Liver (tissue), 9 donors: Measurements from ENCODE around the gene OPRL1. TPM values are rescaled to one million over a fixed set of nuclear protein-coding genes. Genes with fewer than 3 reads are reported as not detected.

Source experiments
- DNase-seq: peaks from one replicate; pipeline ENCODE4 v3.0.0-alpha.2; 2017; ENCODE audit warnings: low spot score
- H3K27ac ChIP-seq, 2 donors: one replicate each; pipeline ENCODE4 v1.7.0; 2013; ENCODE audit warnings: inconsistent platforms in 2 of 2, low read length in 2 of 2, control low read depth in 1 of 2, low read depth in 1 of 2, mild to moderate bottlenecking in 1 of 2
- H3K27me3 ChIP-seq, 4 donors: one replicate each; pipeline versions ENCODE4 v1.6.1 to v1.7.0; 2013; ENCODE audit warnings: low read length in 3 of 4, inconsistent platforms in 1 of 4, mild to moderate bottlenecking in 1 of 4, moderate library complexity in 1 of 4; ENCODE audit not compliant: control insufficient read depth in 4 of 4, insufficient read depth in 4 of 4
- H3K36me3 ChIP-seq, 4 donors: one replicate each; pipeline versions ENCODE4 v1.6.1 to v1.7.0; 2013; ENCODE audit warnings: low read length in 3 of 4, mild to moderate bottlenecking in 3 of 4, low read depth in 1 of 4, moderate library complexity in 1 of 4; ENCODE audit not compliant: control insufficient read depth in 4 of 4, insufficient read depth in 3 of 4
- H3K4me1 ChIP-seq, 4 donors: one replicate each; pipeline versions ENCODE4 v1.6.1 to v1.7.0; 2013; ENCODE audit warnings: low read length in 3 of 4, mild to moderate bottlenecking in 3 of 4, moderate library complexity in 1 of 4; ENCODE audit not compliant: control insufficient read depth in 4 of 4, insufficient read depth in 4 of 4
- H3K4me3 ChIP-seq, 3 donors: one replicate each; pipeline versions ENCODE4 v1.6.1 to v1.7.0; 2013; ENCODE audit warnings: low read length in 3 of 3, control low read depth in 1 of 3, low read depth in 1 of 3, mild to moderate bottlenecking in 1 of 3
- H3K9ac ChIP-seq, 2 donors: one replicate each; pipeline ENCODE4 v1.7.0; 2013; ENCODE audit warnings: low read length in 2 of 2, mild to moderate bottlenecking in 2 of 2, moderate library complexity in 2 of 2, control low read depth in 1 of 2, low read depth in 1 of 2
- H3K9me3 ChIP-seq, 4 donors: one replicate each; pipeline versions ENCODE4 v1.6.1 to v1.7.0; 2013; ENCODE audit warnings: low read length in 3 of 4; ENCODE audit not compliant: control insufficient read depth in 4 of 4
- ATF3 ChIP-seq: IDR thresholded peaks from 2 replicates; pipeline ENCODE4 v1.6.1; 2016; ENCODE audit warnings: antibody characterized with exemption
- CTCF ChIP-seq: fragments of 150-350 bp; IDR thresholded peaks from 2 replicates; pipeline ENCODE4 v1.5.1; 2017; ENCODE audit warnings: improper control_type of control experiment, low read depth, low read length; ENCODE audit not compliant: missing input control
- EGR1 ChIP-seq, 2 donors: IDR thresholded peaks; 2 replicates each; pipeline ENCODE4 v1.6.1; 2016 to 2018; ENCODE audit warnings: antibody characterized with exemption in 2 of 2, low read depth in 2 of 2
- FOXA1 ChIP-seq: IDR thresholded peaks from 2 replicates; pipeline ENCODE4 v1.6.1; 2016; ENCODE audit warnings: antibody characterized with exemption
- FOXA2 ChIP-seq: IDR thresholded peaks from 2 replicates; pipeline ENCODE4 v1.6.1; 2016; ENCODE audit warnings: antibody characterized with exemption
- GABPA ChIP-seq, 2 donors: IDR thresholded peaks in 1 of 2; conservative IDR thresholded peaks in 1 of 2; 2 replicates each; pipeline ENCODE4 v1.6.1; 2016; ENCODE audit warnings: antibody characterized with exemption in 2 of 2, mild to moderate bottlenecking in 1 of 2, moderate library complexity in 1 of 2
- HNF4A ChIP-seq, 2 donors: conservative IDR thresholded peaks; 2 replicates each; pipeline ENCODE4 v1.6.1; 2016; ENCODE audit warnings: antibody characterized with exemption in 2 of 2, mild to moderate bottlenecking in 2 of 2
- HNF4G ChIP-seq: IDR thresholded peaks from 2 replicates; pipeline ENCODE4 v1.6.1; 2016; ENCODE audit warnings: antibody characterized with exemption
- JUND ChIP-seq, 2 donors: IDR thresholded peaks; 2 replicates each; pipeline ENCODE4 v1.6.1; 2016; ENCODE audit warnings: antibody characterized with exemption in 2 of 2
- NR2F2 ChIP-seq: IDR thresholded peaks from 2 replicates; pipeline ENCODE4 v1.6.1; 2016; ENCODE audit warnings: antibody characterized with exemption
- RAD21 ChIP-seq, 2 donors: IDR thresholded peaks; 2 replicates each; pipeline ENCODE4 v1.6.1; 2016; ENCODE audit warnings: antibody characterized with exemption in 2 of 2, mild to moderate bottlenecking in 2 of 2
- REST ChIP-seq: IDR thresholded peaks from 2 replicates; pipeline ENCODE4 v1.6.1; 2016; ENCODE audit warnings: antibody characterized with exemption, mild to moderate bottlenecking
- RXRA ChIP-seq, 2 donors: IDR thresholded peaks; 2 replicates each; pipeline ENCODE4 v1.6.1; 2017 to 2018; ENCODE audit warnings: antibody characterized with exemption in 2 of 2, mild to moderate bottlenecking in 1 of 2
- SP1 ChIP-seq: IDR thresholded peaks from 2 replicates; pipeline ENCODE4 v1.6.1; 2018; ENCODE audit warnings: antibody characterized with exemption, mild to moderate bottlenecking
- TAF1 ChIP-seq: conservative IDR thresholded peaks from 2 replicates; pipeline ENCODE4 v1.6.1; 2016; ENCODE audit warnings: antibody characterized with exemption, mild to moderate bottlenecking
- YY1 ChIP-seq: IDR thresholded peaks from 2 replicates; pipeline ENCODE4 v1.6.1; 2016; ENCODE audit warnings: antibody characterized with exemption, mild to moderate bottlenecking
- ZBTB33 ChIP-seq: IDR thresholded peaks from 2 replicates; pipeline ENCODE4 v1.6.1; 2016; ENCODE audit warnings: antibody characterized with exemption
- WGBS: extraction: QIAGEN DNeasy Blood & Tissue Kit; methylation state at CpG from one replicate; pipeline ENCODE4 v1.1.7; 2013; 5-methylcytosine and 5-hydroxymethylcytosine counted together
- polyA plus RNA-seq, 2 donors: library from polyadenylated mRNA; stranded (reverse) in 1 of 2; unstranded in 1 of 2; fragments of 200-250 nt in 1 of 2; fragments of >200 nt in 1 of 2; fragmentation: Nextera tagmentation in 1 of 2; extraction: Ambion mirVana in 1 of 2; gene quantifications; one replicate each; pipeline versions ENCODE4 v1.2.1 to v1.2.3, GENCODE V29; 2013 to 2015
- total RNA-seq, 2 donors: library from RNA; depleted of rRNA; stranded (reverse); fragments of >200 nt; gene quantifications; one replicate each; pipeline ENCODE4 v1.2.3, GENCODE V29; 2014
- TF ChIP-seq, protein P1 (sequence below): IDR thresholded peaks from 2 replicates; pipeline ENCODE4 v1.6.1; 2016; ENCODE audit warnings: antibody characterized with exemption
- donor health status: healthy.
- donor health status: healthy.
- donor health status: healthy.
- donor health status: healthy.
- donor health status: healthy.

The OPRL1 gene
- total and polyA plus RNA-seq, 4 donors, result 0.04 to 0.79 (median 0.35) TPM

- no peak for TF ChIP-seq ZBTB33
- TF ChIP-seq REST, result no peak
- no peak for TF ChIP-seq RAD21 (IDR thresholded peaks at IDR 0.05)
- no peak for TF ChIP-seq FOXA2
- DNase-seq, result no peak
- Histone ChIP-seq H3K4me3 (no peak overlapping the region), H3K9ac (no peak overlapping the region), H3K27ac (no peak overlapping the region), H3K4me1 (no peaks in the 10 kb centered on the region), H3K9me3 (no peaks in the 10 kb centered on the region), H3K27me3 (no peaks in the 10 kb centered on the region), H3K36me3 (no peaks in the 10 kb centered on the region)
- WGBS, result 77% methylated on average over 6 of the region's 6 CpGs
Measured at GRCh38 chr20:64137598-64138031, 57.7 kb downstream of the OPRL1 start.

- 93% methylated on average over 18 of the region's 18 CpGs for WGBS
- H3K27ac ChIP-seq, result no peak overlapping the region
- no peak for DNase-seq
- no peak for TF ChIP-seq HNF4A (conservative IDR thresholded peaks at IDR 0.05)
- TF ChIP-seq, protein P1, sequence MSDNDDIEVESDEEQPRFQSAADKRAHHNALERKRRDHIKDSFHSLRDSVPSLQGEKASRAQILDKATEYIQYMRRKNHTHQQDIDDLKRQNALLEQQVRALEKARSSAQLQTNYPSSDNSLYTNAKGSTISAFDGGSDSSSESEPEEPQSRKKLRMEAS, result no peak
- TF ChIP-seq HNF4G, result no peak
- TF ChIP-seq RXRA (IDR thresholded peaks at IDR 0.05), result no peak
- no peak for TF ChIP-seq FOXA1
- no peak for TF ChIP-seq CTCF
- no peak for TF ChIP-seq TAF1
- TF ChIP-seq YY1, result no peak
- TF ChIP-seq RAD21 (IDR thresholded peaks at IDR 0.05), result no peak
- no peak for TF ChIP-seq GABPA (IDR thresholded peaks at IDR 0.05 in 1 of 2, conservative IDR thresholded peaks at IDR 0.05 in 1 of 2)
- no peak for TF ChIP-seq JUND (IDR thresholded peaks at IDR 0.05)
- TF ChIP-seq FOXA2, result no peak
- TF ChIP-seq ZBTB33, result no peak
- TF ChIP-seq ATF3, result no peak
- no peak for TF ChIP-seq NR2F2
- TF ChIP-seq EGR1 (IDR thresholded peaks at IDR 0.05; ENCODE audit: low read depth in 2 of 2), result no peak
- TF ChIP-seq REST, result no peak
- TF ChIP-seq SP1, result no peak
- no peaks in the 10 kb centered on the region for H3K9me3 ChIP-seq
- H3K36me3 ChIP-seq, result no peaks in the 10 kb centered on the region
- H3K9ac ChIP-seq, result no peak overlapping the region
- no peaks in the 10 kb centered on the region for H3K4me1 ChIP-seq
- no peak overlapping the region for H3K4me3 ChIP-seq
- no peaks in the 10 kb centered on the region for H3K27me3 ChIP-seq
Measured at GRCh38 chr20:64138276-64138815, 58.5 kb downstream of the OPRL1 start.
